K562 (cell line): ENCODE measurements around the gene HTRA3. TPM values are rescaled to one million over a fixed set of nuclear protein-coding genes. Genes with fewer than 3 reads are reported as not detected.
A peak's percentile ranks its signal among the peaks of the same experiment; 100 is the strongest.

ENCODE experiments used
- ARID4B ChIP-seq: sonication (generic); formaldehyde crosslinking; IDR thresholded peaks from 2 replicates; pipeline ENCODE4 v1.8.0; 2022; ENCODE audit warnings: mild to moderate bottlenecking, missing genetic modification reagents
- MAFK ChIP-seq: IDR thresholded peaks from 2 replicates; pipeline ENCODE4 v1.6.1; 2011; ENCODE audit warnings: low read length, improper control_type of control experiment
- MTA1 ChIP-seq: fragments of 450-650 bp; IDR thresholded peaks from 2 replicates; pipeline ENCODE4 v1.6.1; 2017; ENCODE audit warnings: borderline replicate concordance
- SMARCE1 ChIP-seq: fragments of 450-650 bp; IDR thresholded peaks from 2 replicates; pipeline ENCODE4 v1.7.1; 2016; ENCODE audit warnings: mild to moderate bottlenecking
- polyA plus RNA-seq, 8 experiments: library from polyadenylated mRNA; depleted of rRNA in 4 of 8; stranded (reverse) in 5 of 8; unstranded in 3 of 8; fragments of >200 nt; fragmentation: Nextera tagmentation in 2 of 8; fragmentation: Illumina TruSeq in 1 of 8; extraction: Ambion mirVana in 2 of 8; extraction: Trizol in 1 of 8; gene quantifications; 2 replicates each; pipeline versions ENCODE4 v1.2.1 to v1.2.3, GENCODE V29; 2011 to 2014; ENCODE audit warnings: inconsistent platforms in 1 of 8, missing spikeins in 1 of 8
- total RNA-seq, 7 experiments: library from RNA; depleted of rRNA in 6 of 7; stranded (reverse); fragments of >200 nt in 6 of 7; fragmentation: Illumina TruSeq in 2 of 7; extraction: Trizol in 2 of 7; gene quantifications; 2 replicates each; pipeline versions ENCODE4 v1.2.1 to v1.2.3, GENCODE V29; 2011 to 2021; ENCODE audit warnings: low replicate concordance in 1 of 7
- TF ChIP-seq, protein P1 (sequence below), 2 experiments: fragments of 450-650 bp; formaldehyde crosslinking in 1 of 2; IDR thresholded peaks; 2 replicates each; pipeline versions ENCODE4 v1.4.0 to v1.6.1; 2014 to 2020; ENCODE audit warnings: mild to moderate bottlenecking in 2 of 2, borderline replicate concordance in 1 of 2, low read depth in 1 of 2

The HTRA3 gene
- total and polyA plus RNA-seq, 9 of the 15 experiments (the other 6 are each of a cell fraction or from before 2014, with no cell fraction given), result 0.04 TPM; not detected in 8

DNA sequence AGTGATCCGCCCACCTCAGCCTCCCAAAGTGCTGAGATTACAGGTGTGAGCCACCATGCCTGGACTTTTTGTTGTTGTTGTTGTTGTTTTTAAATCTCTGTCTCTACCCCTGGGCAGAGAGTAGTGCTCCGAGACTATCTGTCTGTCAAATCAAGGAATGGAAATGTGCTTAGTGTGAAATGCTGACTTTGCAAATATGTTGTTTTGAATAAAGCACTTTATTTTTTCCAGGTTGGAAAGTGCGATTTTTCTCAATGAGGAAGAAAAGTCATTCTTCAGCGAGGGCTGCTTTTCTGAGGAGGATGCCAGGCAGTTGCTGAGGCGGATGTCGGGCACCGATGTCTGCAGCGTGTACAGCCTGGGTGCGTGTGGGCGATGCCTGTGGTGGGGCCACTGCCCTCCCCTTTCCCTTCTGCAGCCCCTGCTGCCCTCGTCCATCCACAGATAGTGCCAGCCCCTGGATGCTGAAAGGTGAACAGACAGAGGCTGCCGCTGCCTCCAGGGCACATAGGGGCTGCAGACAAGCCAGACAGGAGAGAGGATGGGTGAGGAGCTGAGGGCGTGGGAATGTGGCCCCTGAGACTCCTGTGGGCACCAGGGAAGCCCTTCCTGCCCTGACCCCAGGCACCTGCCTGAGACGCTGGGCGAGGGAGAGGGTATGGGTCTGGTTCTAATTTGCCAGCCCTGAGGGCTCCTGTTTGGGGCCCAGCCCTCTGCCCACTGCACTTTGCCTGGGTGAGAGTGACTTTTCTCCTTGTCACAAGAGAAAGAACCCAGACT lies 46.8 kb upstream of the HTRA3 start (continued):
- TF ChIP-seq, protein P1, sequence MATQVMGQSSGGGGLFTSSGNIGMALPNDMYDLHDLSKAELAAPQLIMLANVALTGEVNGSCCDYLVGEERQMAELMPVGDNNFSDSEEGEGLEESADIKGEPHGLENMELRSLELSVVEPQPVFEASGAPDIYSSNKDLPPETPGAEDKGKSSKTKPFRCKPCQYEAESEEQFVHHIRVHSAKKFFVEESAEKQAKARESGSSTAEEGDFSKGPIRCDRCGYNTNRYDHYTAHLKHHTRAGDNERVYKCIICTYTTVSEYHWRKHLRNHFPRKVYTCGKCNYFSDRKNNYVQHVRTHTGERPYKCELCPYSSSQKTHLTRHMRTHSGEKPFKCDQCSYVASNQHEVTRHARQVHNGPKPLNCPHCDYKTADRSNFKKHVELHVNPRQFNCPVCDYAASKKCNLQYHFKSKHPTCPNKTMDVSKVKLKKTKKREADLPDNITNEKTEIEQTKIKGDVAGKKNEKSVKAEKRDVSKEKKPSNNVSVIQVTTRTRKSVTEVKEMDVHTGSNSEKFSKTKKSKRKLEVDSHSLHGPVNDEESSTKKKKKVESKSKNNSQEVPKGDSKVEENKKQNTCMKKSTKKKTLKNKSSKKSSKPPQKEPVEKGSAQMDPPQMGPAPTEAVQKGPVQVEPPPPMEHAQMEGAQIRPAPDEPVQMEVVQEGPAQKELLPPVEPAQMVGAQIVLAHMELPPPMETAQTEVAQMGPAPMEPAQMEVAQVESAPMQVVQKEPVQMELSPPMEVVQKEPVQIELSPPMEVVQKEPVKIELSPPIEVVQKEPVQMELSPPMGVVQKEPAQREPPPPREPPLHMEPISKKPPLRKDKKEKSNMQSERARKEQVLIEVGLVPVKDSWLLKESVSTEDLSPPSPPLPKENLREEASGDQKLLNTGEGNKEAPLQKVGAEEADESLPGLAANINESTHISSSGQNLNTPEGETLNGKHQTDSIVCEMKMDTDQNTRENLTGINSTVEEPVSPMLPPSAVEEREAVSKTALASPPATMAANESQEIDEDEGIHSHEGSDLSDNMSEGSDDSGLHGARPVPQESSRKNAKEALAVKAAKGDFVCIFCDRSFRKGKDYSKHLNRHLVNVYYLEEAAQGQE (IDR thresholded peaks at IDR 0.05; ENCODE audit: borderline replicate concordance), result no peak
- TF ChIP-seq, protein P1 (CRISPR knock-in tag; IDR thresholded peaks at IDR 0.05; ENCODE audit: low read depth), result no peak
- TF ChIP-seq MAFK (peak; percentile 97), ARID4B (no peak), SMARCE1 (no peak), MTA1 (no peak)
